Caco-2 (cell line): Measurements from ENCODE around the gene LNX2. TPM values are rescaled to one million over a fixed set of nuclear protein-coding genes. Genes with fewer than 3 reads are reported as not detected.

Source experiments
- BruUV-seq: library from RNA; stranded (reverse); fragments of 400-500 nt; replicated peaks from 2 replicates; lab custom pipeline; 2021; lab: Mats Ljungman, UMichigan
- CTCF ChIA-PET: fragments of 300-600 bp; sonication (Branson Sonifier 250); formaldehyde crosslinking; loops from one replicate; lab custom pipeline; 2022; ENCODE audit warnings: antibody characterized with exemption; lab: Charles Lee
- POLR2A ChIA-PET: fragments of 300-600 bp; sonication (Branson Sonifier 250); formaldehyde crosslinking; loops from one replicate; lab custom pipeline; 2022; ENCODE audit warnings: antibody characterized with exemption; lab: Charles Lee
- DNase-seq, 2 experiments: peaks; one replicate each; pipeline versions ENCODE4 v3.0.0 to v3.0.0-alpha.2; 2020 to 2022
- H3K27me3 ChIP-seq: replicated peaks from 2 replicates; pipeline ENCODE4 v1.6.0; 2011; ENCODE audit warnings: low read length; ENCODE audit not compliant: control insufficient read depth, insufficient read depth
- H3K36me3 ChIP-seq: 2 replicates; pipeline ENCODE4 v1.5.1; 2011; ENCODE audit warnings: low read length; ENCODE audit not compliant: control insufficient read depth, insufficient read depth
- H3K4me1 ChIP-seq: fragments of 250-450 bp; sonication (Bioruptor Pico); 2 replicates; pipeline ENCODE4 v1.5.1; 2020; ENCODE audit warnings: mild to moderate bottlenecking
- H3K4me3 ChIP-seq: 2 replicates; pipeline ENCODE4 v1.5.1; 2011; ENCODE audit warnings: low read depth, mild to moderate bottlenecking, control low read depth, low read length
- H3K9me3 ChIP-seq: fragments of 250-450 bp; sonication (Bioruptor Pico); 2 replicates; pipeline ENCODE4 v1.5.1; 2020; ENCODE audit warnings: mild to moderate bottlenecking, moderate library complexity
- H3K27ac Mint-ChIP-seq: one replicate; pipeline ENCODE4 v1.8.0; 2022; ENCODE audit warnings: mixed read lengths; ENCODE audit not compliant: unreplicated experiment
- H3K27me3 Mint-ChIP-seq: one replicate; pipeline ENCODE4 v1.8.0; 2022; ENCODE audit warnings: mixed read lengths; ENCODE audit not compliant: insufficient read depth, unreplicated experiment
- H3K36me3 Mint-ChIP-seq: one replicate; pipeline ENCODE4 v1.8.0; 2022; ENCODE audit warnings: mild to moderate bottlenecking, mixed read lengths; ENCODE audit not compliant: insufficient read depth, unreplicated experiment
- H3K4me1 Mint-ChIP-seq: one replicate; pipeline ENCODE4 v1.8.0; 2022; ENCODE audit warnings: low read depth, mixed read lengths; ENCODE audit not compliant: unreplicated experiment
- H3K4me3 Mint-ChIP-seq: one replicate; pipeline ENCODE4 v1.8.0; 2022; ENCODE audit warnings: mild to moderate bottlenecking, moderate library complexity, mixed read lengths; ENCODE audit not compliant: unreplicated experiment
- H3K9me3 Mint-ChIP-seq: one replicate; pipeline ENCODE4 v1.8.0; 2022; ENCODE audit warnings: mixed read lengths; ENCODE audit not compliant: unreplicated experiment
- intact Hi-C: fragments of 100-400 bp; cut with micrococcal nuclease; formaldehyde crosslinking; loops from one replicate; pipeline ENCODE4 v1.10.0; 2022; ENCODE audit not compliant: unreplicated experiment
- total RNA-seq: library from RNA; stranded (reverse); gene quantifications from 2 replicates; pipeline ENCODE4 v1.2.3, GENCODE V29; 2022
- TF ChIP-seq, protein P1 (sequence below), 2 experiments: fragments of 200-600 bp in 1 of 2; IDR thresholded peaks; 1 replicate in 1 of 2; 2 replicates in 1 of 2; pipeline versions ENCODE4 v1.5.1 to v1.8.0; 2011 to 2022; ENCODE audit warnings: antibody characterized with exemption in 1 of 2, control low read depth in 1 of 2, inconsistent platforms in 1 of 2, low read depth in 1 of 2, low read length in 1 of 2, mild to moderate bottlenecking in 1 of 2, moderate library complexity in 1 of 2; ENCODE audit not compliant: insufficient read depth in 1 of 2, severe bottlenecking in 1 of 2, unreplicated experiment in 1 of 2

Gene LNX2
- total RNA-seq, 1 experiment from 2014 or later: 24.4 TPM

DNA sequence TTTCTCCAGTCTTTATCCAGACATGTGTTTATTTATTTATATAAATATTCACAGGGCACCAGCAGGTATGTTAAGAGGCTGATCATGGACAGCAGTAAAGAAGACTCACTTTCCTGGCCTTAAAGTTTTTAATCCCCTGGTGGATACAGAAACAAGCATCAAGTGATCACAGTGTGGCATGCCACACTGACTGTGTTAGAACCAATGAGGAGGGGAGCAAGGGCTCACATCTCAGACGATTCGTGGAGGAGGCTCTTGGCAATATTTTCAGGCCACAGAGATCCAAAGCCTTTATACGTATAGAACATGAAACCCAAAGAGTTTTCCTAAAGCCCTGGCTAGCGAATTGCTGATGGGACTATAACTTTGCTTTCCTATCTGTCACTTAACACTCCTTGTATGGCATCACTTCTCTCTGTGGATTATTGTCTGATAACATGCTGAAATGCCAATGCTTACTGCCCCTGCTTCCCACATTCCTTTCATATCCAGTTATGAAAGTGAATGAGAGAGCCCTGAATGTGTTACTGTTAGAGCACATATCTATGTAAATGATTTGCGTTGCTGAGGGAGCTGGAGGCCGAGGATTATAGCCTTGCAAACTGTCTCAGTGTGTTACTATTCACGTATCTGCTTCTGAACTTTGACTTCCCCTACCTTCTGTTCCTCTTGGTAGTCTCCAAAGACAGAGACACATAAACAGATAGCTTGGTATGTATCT is 39.0 kb upstream of the LNX2 start:
- H3K9me3 ChIP-seq: no peaks in the 10 kb centered on the region
- H3K36me3 ChIP-seq: no peaks in the 10 kb centered on the region
- H3K27me3 ChIP-seq: no peaks in the 10 kb centered on the region
- no TSS peak for BruUV-seq
- peaks cover 5% of the 10 kb centered on the region for H3K36me3 Mint-ChIP-seq
- no peak for DNase-seq
- H3K27ac Mint-ChIP-seq: no peak overlapping the region
- H3K4me3 ChIP-seq: no peak overlapping the region
- no peaks in the 10 kb centered on the region for H3K27me3 Mint-ChIP-seq
- POLR2A ChIA-PET: no interaction called here
- H3K4me3 Mint-ChIP-seq: no peak overlapping the region
- TF ChIP-seq, protein P1, sequence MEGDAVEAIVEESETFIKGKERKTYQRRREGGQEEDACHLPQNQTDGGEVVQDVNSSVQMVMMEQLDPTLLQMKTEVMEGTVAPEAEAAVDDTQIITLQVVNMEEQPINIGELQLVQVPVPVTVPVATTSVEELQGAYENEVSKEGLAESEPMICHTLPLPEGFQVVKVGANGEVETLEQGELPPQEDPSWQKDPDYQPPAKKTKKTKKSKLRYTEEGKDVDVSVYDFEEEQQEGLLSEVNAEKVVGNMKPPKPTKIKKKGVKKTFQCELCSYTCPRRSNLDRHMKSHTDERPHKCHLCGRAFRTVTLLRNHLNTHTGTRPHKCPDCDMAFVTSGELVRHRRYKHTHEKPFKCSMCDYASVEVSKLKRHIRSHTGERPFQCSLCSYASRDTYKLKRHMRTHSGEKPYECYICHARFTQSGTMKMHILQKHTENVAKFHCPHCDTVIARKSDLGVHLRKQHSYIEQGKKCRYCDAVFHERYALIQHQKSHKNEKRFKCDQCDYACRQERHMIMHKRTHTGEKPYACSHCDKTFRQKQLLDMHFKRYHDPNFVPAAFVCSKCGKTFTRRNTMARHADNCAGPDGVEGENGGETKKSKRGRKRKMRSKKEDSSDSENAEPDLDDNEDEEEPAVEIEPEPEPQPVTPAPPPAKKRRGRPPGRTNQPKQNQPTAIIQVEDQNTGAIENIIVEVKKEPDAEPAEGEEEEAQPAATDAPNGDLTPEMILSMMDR (IDR thresholded peaks at IDR 0.05; ENCODE audit: insufficient read depth in 1 of 2, low read depth in 1 of 2, low read length in 1 of 2, severe bottlenecking in 1 of 2, unreplicated experiment in 1 of 2): no peak
- H3K9me3 Mint-ChIP-seq: no peaks in the 10 kb centered on the region
- peaks cover 24% of the 10 kb centered on the region for H3K4me1 ChIP-seq
- peaks cover 12% of the 10 kb centered on the region for H3K4me1 Mint-ChIP-seq
- intact Hi-C loops: no loop called here
- CTCF ChIA-PET: no interaction called here

DNA sequence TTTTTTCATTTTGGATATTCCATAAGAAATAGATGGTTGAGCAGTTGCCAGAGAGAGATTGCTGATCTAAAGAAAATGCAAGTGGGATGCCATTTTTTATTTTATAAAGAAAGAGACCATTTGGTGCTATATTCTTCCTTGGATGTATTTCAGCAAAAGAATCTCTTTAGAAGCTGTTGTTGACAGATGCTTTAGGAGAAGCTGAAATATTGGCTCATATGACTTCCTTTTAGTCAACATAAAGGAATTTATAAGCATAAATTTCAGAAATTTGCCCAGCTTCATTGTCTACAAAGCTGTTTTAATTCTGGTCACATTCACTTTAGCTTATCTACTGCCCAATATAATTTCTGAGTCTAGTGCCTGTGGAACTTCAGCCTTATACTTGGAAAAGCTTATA is 38.2 kb upstream of the LNX2 start:
- BruUV-seq: no TSS peak

DNA sequence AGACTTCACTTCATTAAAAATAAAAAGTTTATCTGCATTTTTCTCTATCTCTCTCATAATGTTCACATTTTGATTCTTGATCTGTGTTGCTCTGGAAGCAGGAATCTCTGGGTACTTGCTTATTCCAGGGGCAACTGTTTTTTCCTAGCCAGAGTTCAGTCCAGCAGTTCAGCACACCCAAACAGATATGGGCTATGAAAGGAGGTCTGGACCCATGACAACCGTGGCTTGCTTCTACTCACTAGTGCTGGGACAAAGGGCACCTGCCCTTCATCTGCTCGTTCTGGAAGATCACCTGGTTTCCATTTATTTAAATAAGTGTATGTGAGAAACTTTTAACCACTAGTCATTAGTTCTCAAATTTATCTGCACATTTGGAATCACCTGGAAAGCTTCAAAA is 37.4 kb upstream of the LNX2 start:
- H3K9me3 Mint-ChIP-seq: no peaks in the 10 kb centered on the region
- H3K4me1 Mint-ChIP-seq: peaks cover 12% of the 10 kb centered on the region
- peaks cover 10% of the 10 kb centered on the region for H3K36me3 Mint-ChIP-seq
- H3K4me1 ChIP-seq: peaks cover 24% of the 10 kb centered on the region
- no peaks in the 10 kb centered on the region for H3K27me3 ChIP-seq
- ChIA-PET CTCF (no interaction called here), POLR2A (no interaction called here)
- no TSS peak for BruUV-seq
- H3K27ac Mint-ChIP-seq: no peak overlapping the region
- H3K36me3 ChIP-seq: no peaks in the 10 kb centered on the region
- no peak overlapping the region for H3K4me3 ChIP-seq
- TF ChIP-seq, protein P1 (IDR thresholded peaks at IDR 0.05; ENCODE audit: insufficient read depth in 1 of 2, low read depth in 1 of 2, low read length in 1 of 2, severe bottlenecking in 1 of 2, unreplicated experiment in 1 of 2): no peak
- no peaks in the 10 kb centered on the region for H3K27me3 Mint-ChIP-seq
- DNase-seq: no peak
- intact Hi-C loops: no loop called here
- H3K9me3 ChIP-seq: no peaks in the 10 kb centered on the region
- no peak overlapping the region for H3K4me3 Mint-ChIP-seq

More for the DNA sequence above, 38.2 kb upstream of the LNX2 start:
- Mint-ChIP-seq H3K4me1 (peaks cover 12% of the 10 kb centered on the region), H3K27me3 (no peaks in the 10 kb centered on the region), H3K4me3 (no peak overlapping the region), H3K36me3 (peaks cover 5% of the 10 kb centered on the region), H3K9me3 (no peaks in the 10 kb centered on the region), H3K27ac (no peak overlapping the region)
- CTCF ChIA-PET: no interaction called here
- Histone ChIP-seq H3K9me3 (no peaks in the 10 kb centered on the region), H3K27me3 (no peaks in the 10 kb centered on the region), H3K4me1 (peaks cover 24% of the 10 kb centered on the region), H3K4me3 (no peak overlapping the region), H3K36me3 (no peaks in the 10 kb centered on the region)
- TF ChIP-seq, protein P1 (IDR thresholded peaks at IDR 0.05; ENCODE audit: insufficient read depth in 1 of 2, low read depth in 1 of 2, low read length in 1 of 2, severe bottlenecking in 1 of 2, unreplicated experiment in 1 of 2): no peak
- DNase-seq: no peak
- intact Hi-C loops: no loop called here
- POLR2A ChIA-PET: no interaction called here
